Ovary (tissue), 9 donors: ENCODE data around the gene POLN. TPM values are rescaled to one million over a fixed set of nuclear protein-coding genes. Genes with fewer than 3 reads are reported as not detected.

Source experiments
- DNase-seq, 5 donors: peaks; one replicate each; pipeline ENCODE4 v3.0.0-alpha.2; 2019 to 2020
- H3K27ac ChIP-seq, 2 donors: fragments of 200-600 bp; one replicate each; pipeline versions ENCODE4 v1.5.1 to v1.8.0; 2019 to 2022
- H3K27me3 ChIP-seq: fragments of 200-600 bp; one replicate; pipeline ENCODE4 v1.8.0; 2022
- H3K36me3 ChIP-seq: fragments of 200-600 bp; sonication (generic); one replicate; pipeline ENCODE4 v1.5.1; 2019
- H3K4me1 ChIP-seq: one replicate; pipeline ENCODE4 v1.8.1; 2013; ENCODE audit warnings: mild to moderate bottlenecking, moderate library complexity; ENCODE audit not compliant: insufficient read depth
- H3K4me3 ChIP-seq: fragments of 200-600 bp; sonication (generic); one replicate; pipeline ENCODE4 v1.5.1; 2017
- H3K9me3 ChIP-seq, 2 donors: fragments of 200-600 bp in 1 of 2; sonication (generic) in 1 of 2; one replicate each; pipeline versions ENCODE4 v1.5.1 to v1.8.1; 2013 to 2019; ENCODE audit warnings: mild to moderate bottlenecking in 1 of 2, moderate library complexity in 1 of 2
- CTCF ChIP-seq, 3 donors: fragments of 450-650 bp in 2 of 3; fragments of 200-600 bp in 1 of 3; IDR thresholded peaks; one replicate each; pipeline versions ENCODE4 v1.5.1 to v1.8.0; 2016 to 2022; ENCODE audit warnings: antibody characterized with exemption in 3 of 3, mild to moderate bottlenecking in 1 of 3
- EP300 ChIP-seq: sonication (generic); formaldehyde crosslinking; IDR thresholded peaks from one replicate; pipeline ENCODE4 v1.6.1; 2017; ENCODE audit warnings: antibody characterized with exemption
- POLR2A ChIP-seq: fragments of 450-650 bp; IDR thresholded peaks from one replicate; pipeline ENCODE4 v1.6.1; 2017; ENCODE audit warnings: antibody characterized with exemption, mild to moderate bottlenecking, moderate library complexity
- WGBS, 3 donors: extraction: QIAGEN DNeasy Blood & Tissue Kit in 1 of 3; methylation state at CpG; one replicate each; pipeline versions ENCODE4 v1.1.5 to v1.1.7; 2013 to 2017; 5-methylcytosine and 5-hydroxymethylcytosine counted together
- intact Hi-C, 4 donors: fragments of 100-400 bp; cut with DNase I; formaldehyde crosslinking; loops; one replicate each; pipeline versions ENCODE4 v1.11.0 to v1.15.1; 2022 to 2023
- polyA plus RNA-seq, 2 donors: library from polyadenylated mRNA; stranded (reverse); fragments of 200-250 nt in 1 of 2; fragments of 350-450 nt in 1 of 2; fragmentation: Illumina TruSeq in 1 of 2; extraction: RNeasy Lipid Tissue Mini Kit (QIAGEN cat#74804) in 1 of 2; gene quantifications; one replicate each; pipeline ENCODE4 v1.2.3, GENCODE V29; 2013 to 2014
- total RNA-seq, 7 donors: library from RNA; depleted of rRNA in 2 of 7; stranded (reverse); fragments of >200 nt in 2 of 7; fragmentation: NEBNext Ultra II Directional in 3 of 7; extraction: Animal tissue kit (Norgen Biotek cat#: 25700) in 3 of 7; gene quantifications; one replicate each; pipeline versions ENCODE4 v1.1.0 to v1.2.4, GENCODE V29; 2016 to 2023
- donor health status: DM: no; HTN: no; CAD: no; lungs with moderate emphysema.
- donor health status: DM: no; HTN: no; CAD: no.
- donor health status: Bipolar disorder and iron deficiency.
- donor health status: DM: yes; HTN: yes; CAD: no.
- donor health status: DM: no; HTN: no; CAD: no.
- donor health status: DM: yes; HTN: yes; CAD: no.

POLN gene
- total and polyA plus RNA-seq, 9 donors: 0.95 to 11.4 (median 3.1) TPM

GRCh38 chr4:2260344-2261109 lies 18.6 kb upstream of the POLN start:
- Histone ChIP-seq H3K27ac (peak overlapping the region; percentile 76 to 89), H3K36me3 (no peaks in the 10 kb centered on the region), H3K27me3 (no peaks in the 10 kb centered on the region), H3K4me1 (peaks cover 22% of the 10 kb centered on the region), H3K9me3 (no peaks in the 10 kb centered on the region), H3K4me3 (peak overlapping the region; percentile 93)
- intact Hi-C loops: loop anchor here in 2 of 4 donors (5.0 to 10.0 kb wide), 4 partner anchors 154 to 582 kb away; partner anchors contain the start of genes ADD1 (in 1 of the 2), CFAP99 (in 1 of the 2), FAM193A (in 1 of the 2) and RNF4 (in 1 of the 2)
- 13 to 15% (median 13%) methylated on average over 20 to 23 of the region's 23 CpGs for WGBS, 3 donors
- TF ChIP-seq POLR2A: no peak
- no peak for TF ChIP-seq CTCF (IDR thresholded peaks at IDR 0.05)
- TF ChIP-seq EP300: no peak
- DNase-seq: peak; percentile 28 to 60 (median 48)

- Histone ChIP-seq H3K27me3 (no peaks in the 10 kb centered on the region), H3K4me1 (peaks cover 24% of the 10 kb centered on the region), H3K27ac (peak overlapping the region; percentile 76 to 89), H3K4me3 (peak overlapping the region; percentile 93), H3K36me3 (no peaks in the 10 kb centered on the region), H3K9me3 (no peaks in the 10 kb centered on the region)
- TF ChIP-seq EP300 (no peak), POLR2A (no peak), CTCF (IDR thresholded peaks at IDR 0.05) (no peak)
- DNase-seq: peak in 4 of 5 donors; percentile 12 to 42 (median 36)
- 55 to 73% (median 61%) methylated on average over 13 to 15 of the region's 15 CpGs for WGBS, 3 donors
- intact Hi-C loops: loop anchor here (5.0 to 10.0 kb wide), 5 partner anchors 155 to 583 kb away; partner anchors contain the start of genes CFAP99 (in 2 of the 4), FAM193A (in 2 of the 4), ZFYVE28 (in 2 of the 4) and ADD1 (in 1 of the 4)
Measured at GRCh38 chr4:2259541-2260343, 17.8 kb upstream of the POLN start.

DNA sequence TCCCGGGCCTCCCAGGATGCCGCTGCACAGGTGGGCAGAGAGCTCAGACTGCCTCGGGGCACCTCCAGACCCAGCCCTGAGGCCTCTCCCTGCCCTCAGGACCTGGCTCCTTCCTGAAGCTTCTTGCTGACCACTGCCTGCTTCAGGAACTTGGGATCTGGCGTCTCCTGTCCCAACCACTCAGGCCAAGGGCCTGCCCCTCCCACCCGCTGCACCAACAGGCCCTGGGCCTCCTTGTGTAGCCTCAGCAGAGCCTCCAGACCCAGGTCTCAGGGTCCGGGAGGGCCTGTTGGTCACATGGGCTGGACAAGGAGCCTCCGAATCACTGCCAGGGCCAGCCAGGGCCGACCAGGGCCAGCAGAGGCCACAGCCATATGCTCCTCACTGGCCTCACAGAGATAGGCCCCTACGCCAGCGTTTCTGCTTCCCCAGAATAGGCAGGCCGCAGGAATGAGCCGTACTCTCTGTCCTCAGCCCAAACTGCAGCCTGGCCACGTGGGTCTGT lies 17.2 kb upstream of the POLN start:
- intact Hi-C loops: loop anchor here in 2 of 4 donors (5.0 to 10.0 kb wide), 2 partner anchors 158 to 276 kb away; partner anchors contain the start of genes CFAP99 (in 1 of the 2), FAM193A (in 1 of the 2) and ZFYVE28 (in 1 of the 2)
- Histone ChIP-seq H3K9me3 (no peaks in the 10 kb centered on the region), H3K27ac (peak overlapping the region; percentile 56 to 76), H3K4me3 (no peak overlapping the region), H3K4me1 (peaks cover 24% of the 10 kb centered on the region), H3K27me3 (no peaks in the 10 kb centered on the region), H3K36me3 (no peaks in the 10 kb centered on the region)
- peak in 4 of 5 donors; percentile 21 to 41 (median 28) for DNase-seq
- TF ChIP-seq EP300 (no peak), CTCF (IDR thresholded peaks at IDR 0.05) (no peak), POLR2A (no peak)
- 51 to 59% (median 58%) methylated on average over 12 to 13 of the region's 13 CpGs for WGBS, 3 donors
